HCT116 (cell line): ENCODE measurements around the gene SPEM3. TPM values are rescaled to one million over a fixed set of nuclear protein-coding genes. Genes with fewer than 3 reads are reported as not detected.

Experiments
- ATAC-seq: fragments of 200-7000 bp; cut with Tn5 transposase; 2 replicates; pipeline ENCODE4 v1.9.1; 2020; ENCODE audit warnings: mild to moderate bottlenecking, moderate library complexity
- BruUV-seq: library from RNA; stranded (reverse); fragments of 400-500 nt; replicated peaks from 2 replicates; lab custom pipeline; 2021; lab: Mats Ljungman, UMichigan
- CTCF ChIA-PET: fragments of 300-600 bp; sonication (Branson Sonifier 250); formaldehyde crosslinking; loops from one replicate; lab custom pipeline; 2021; ENCODE audit warnings: antibody characterized with exemption; lab: Charles Lee
- POLR2A ChIA-PET: fragments of 300-600, 350-600 bp; sonication (Branson Sonifier 250); formaldehyde crosslinking; loops from one replicate; lab custom pipeline; 2021; ENCODE audit warnings: antibody characterized with exemption; lab: Charles Lee
- RAD21 ChIA-PET, 2 experiments: fragments of 300-600 bp; sonication (Branson Sonifier 250); formaldehyde crosslinking; loops; one replicate each; lab custom pipeline; 2023; ENCODE audit warnings: low total read pairs in 2 of 2; ENCODE audit not compliant: uncharacterized antibody in 2 of 2, unreplicated experiment in 2 of 2, low non-redundant PET in 1 of 2; lab: Charles Lee
- DNase-seq: peaks from one replicate; pipeline ENCODE4 v3.0.0-alpha.2; 2010; ENCODE audit warnings: low read depth, low spot score
- H2AFZ ChIP-seq: fragments of 200-600 bp; shearing (Covaris generic), sonication (generic); 2 replicates; pipeline ENCODE4 v1.6.1; 2017; ENCODE audit warnings: low read depth, mixed run types, mixed read lengths, antibody characterized with exemption, low read length; ENCODE audit not compliant: poor library complexity, severe bottlenecking
- H3K27ac ChIP-seq: 2 replicates; pipeline ENCODE4 v1.5.1; 2012; ENCODE audit warnings: low read depth, low read length
- H3K27me3 ChIP-seq: fragments of 200-600 bp; sonication (generic); 2 replicates; pipeline ENCODE4 v1.6.1; 2016; ENCODE audit warnings: mixed run types, low read length, mixed read lengths; ENCODE audit not compliant: insufficient read depth
- H3K36me3 ChIP-seq, 2 experiments: fragments of 200-500 bp in 1 of 2; fragments of 200-600 bp in 1 of 2; sonication (Bioruptor generic) in 1 of 2; sonication (generic) in 1 of 2; 2 replicates each; pipeline versions ENCODE4 v1.5.1 to v1.6.1; 2014 to 2016; ENCODE audit warnings: low read length in 2 of 2, inconsistent platforms in 1 of 2, mixed read lengths in 1 of 2, mixed run types in 1 of 2; ENCODE audit not compliant: insufficient read depth in 2 of 2, control insufficient read depth in 1 of 2
- H3K4me1 ChIP-seq, 2 experiments: fragments of 200-600 bp in 1 of 2; sonication (generic) in 1 of 2; 2 replicates each; pipeline versions ENCODE4 v1.5.1 to v1.6.1; 2012 to 2017; ENCODE audit warnings: low read length in 2 of 2, inconsistent platforms in 1 of 2, mild to moderate bottlenecking in 1 of 2, mixed read lengths in 1 of 2, mixed run types in 1 of 2, moderate library complexity in 1 of 2; ENCODE audit not compliant: insufficient read depth in 2 of 2, control insufficient read depth in 1 of 2
- H3K4me2 ChIP-seq: fragments of 200-600 bp; sonication (generic); 2 replicates; pipeline ENCODE4 v1.6.1; 2017; ENCODE audit warnings: mixed run types, low read length, mixed read lengths
- H3K4me3 ChIP-seq, 2 experiments: fragments of 200-600 bp in 1 of 2; sonication (generic) in 1 of 2; replicated peaks in 1 of 2; 2 replicates each; pipeline ENCODE4 v1.5.1; 2011 to 2016; ENCODE audit warnings: low read length in 2 of 2, control low read depth in 1 of 2, low read depth in 1 of 2, mild to moderate bottlenecking in 1 of 2, mixed read lengths in 1 of 2, mixed run types in 1 of 2
- H3K79me2 ChIP-seq: fragments of 200-600 bp; sonication (generic); 2 replicates; pipeline ENCODE4 v1.6.1; 2017; ENCODE audit warnings: mild to moderate bottlenecking, mixed run types, low read length, moderate library complexity, mixed read lengths; ENCODE audit not compliant: insufficient read depth
- H3K9ac ChIP-seq: fragments of 200-600 bp; sonication (generic); 2 replicates; pipeline ENCODE4 v1.6.1; 2016; ENCODE audit warnings: low read length, mixed read lengths
- H3K9me2 ChIP-seq: fragments of 200-600 bp; sonication (generic), shearing (Covaris generic); 2 replicates; pipeline ENCODE4 v1.6.1; 2017; ENCODE audit warnings: mixed run types, mild to moderate bottlenecking, moderate library complexity; ENCODE audit not compliant: insufficient read depth
- H3K9me3 ChIP-seq, 2 experiments: fragments of 200-500 bp in 1 of 2; fragments of 200-600 bp in 1 of 2; sonication (Bioruptor generic) in 1 of 2; sonication (generic) in 1 of 2; 2 replicates each; pipeline ENCODE4 v1.6.1; 2014 to 2017; ENCODE audit warnings: low read length in 2 of 2, mixed read lengths in 2 of 2, inconsistent platforms in 1 of 2, low read depth in 1 of 2, mild to moderate bottlenecking in 1 of 2, mixed run types in 1 of 2, moderate library complexity in 1 of 2; ENCODE audit not compliant: control insufficient read depth in 1 of 2, insufficient read depth in 1 of 2
- H4K20me1 ChIP-seq: fragments of 200-600 bp; sonication (generic), shearing (Covaris generic); 2 replicates; pipeline ENCODE4 v1.6.1; 2017; ENCODE audit warnings: mixed run types, mild to moderate bottlenecking, moderate library complexity; ENCODE audit not compliant: insufficient read depth
- EGR1 ChIP-seq: IDR thresholded peaks from 2 replicates; pipeline ENCODE4 v1.6.1; 2012; ENCODE audit warnings: low read depth
- ELF1 ChIP-seq: IDR thresholded peaks from 2 replicates; pipeline ENCODE4 v1.6.1; 2012; ENCODE audit warnings: low read depth, borderline replicate concordance
- EZH2 ChIP-seq: fragments of 200-600 bp; sonication (generic); IDR thresholded peaks from 2 replicates; pipeline ENCODE4 v1.6.1; 2017; ENCODE audit warnings: antibody characterized with exemption, mixed run types
- SIN3A ChIP-seq: IDR thresholded peaks from 2 replicates; pipeline ENCODE4 v1.6.1; 2012; ENCODE audit warnings: low read depth
- YY1 ChIP-seq: IDR thresholded peaks from 2 replicates; pipeline ENCODE4 v1.6.1; 2011; ENCODE audit warnings: low read length, low read depth, moderate library complexity, mild to moderate bottlenecking; ENCODE audit not compliant: insufficient replicate concordance; ENCODE audit errors: extremely low read depth
- ZFX ChIP-seq: fragments of 450-650 bp; IDR thresholded peaks from 2 replicates; pipeline ENCODE4 v1.6.1; 2017
- intact Hi-C: fragments of 100-400 bp; cut with micrococcal nuclease; formaldehyde crosslinking; loops from 2 replicates; pipeline ENCODE4 v1.10.0; 2022
- total RNA-seq: library from RNA; stranded (reverse); gene quantifications from one replicate; pipeline ENCODE4 v1.2.1, GENCODE V29; 2021; ENCODE audit not compliant: unreplicated experiment
- TF ChIP-seq, protein P1 (sequence below), 3 experiments: fragments of 200-600 bp in 1 of 3; sonication (generic) in 1 of 3; IDR thresholded peaks in 2 of 3; conservative IDR thresholded peaks in 1 of 3; 2 replicates each; pipeline ENCODE4 v1.5.1; 2012 to 2017; ENCODE audit warnings: low read depth in 2 of 3, low read length in 2 of 3, antibody characterized with exemption in 1 of 3, borderline replicate concordance in 1 of 3, control low read depth in 1 of 3, mild to moderate bottlenecking in 1 of 3, mixed read lengths in 1 of 3, mixed run types in 1 of 3, moderate library complexity in 1 of 3; ENCODE audit not compliant: insufficient read depth in 1 of 3
- TF ChIP-seq, protein P2 (sequence below): IDR thresholded peaks from 2 replicates; pipeline ENCODE4 v1.6.1; 2012
- TF ChIP-seq, protein P3 (sequence below): IDR thresholded peaks from 2 replicates; pipeline ENCODE4 v1.6.1; 2012

SPEM3 gene
- total RNA-seq, 1 experiment from 2014 or later: not detected

DNA sequence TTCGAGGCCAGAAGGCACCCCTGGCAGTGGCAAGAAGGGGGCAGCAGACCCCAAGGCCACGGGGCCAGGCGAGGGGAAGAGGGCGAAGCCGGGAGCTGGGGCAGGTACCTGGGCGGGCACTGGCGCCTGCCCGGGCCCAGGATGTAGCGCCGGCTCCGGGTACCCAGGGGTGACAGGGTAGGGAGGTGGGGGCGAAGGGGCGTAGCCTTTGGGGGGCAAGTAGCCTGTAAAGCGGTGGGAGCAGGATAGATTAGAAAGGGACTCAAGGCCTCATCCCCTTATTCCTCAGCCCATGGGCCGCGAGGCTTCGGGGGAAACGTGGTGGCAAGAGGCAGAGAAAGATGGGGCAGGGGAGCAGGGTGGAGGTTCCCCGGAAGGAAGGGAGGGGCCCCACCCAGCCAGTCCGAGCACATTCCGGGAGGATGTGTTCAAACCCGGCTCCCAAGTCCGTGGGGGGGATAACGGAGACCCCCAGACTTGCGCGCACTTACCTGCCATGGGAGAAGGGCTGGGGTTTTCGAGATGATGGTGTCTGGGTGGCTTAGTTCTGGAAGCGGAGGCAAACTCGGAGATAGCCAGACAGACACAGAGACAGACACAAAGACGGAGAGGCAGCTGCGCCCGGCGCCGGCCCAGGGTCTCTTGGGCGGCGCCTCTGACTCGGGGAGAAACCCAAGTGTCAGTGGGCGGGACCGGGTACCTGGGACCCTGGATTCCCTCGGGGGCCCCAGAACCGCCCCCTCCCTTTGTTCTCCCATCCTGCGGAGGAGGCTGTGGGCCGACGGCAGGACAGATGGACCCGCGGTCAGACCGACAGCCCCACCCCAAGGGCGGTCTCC, 34.8 kb upstream of the SPEM3 start:
- Histone ChIP-seq H2AFZ (no peak overlapping the region), H3K27ac (peak overlapping the region; percentile 93), H3K9me2 (no peaks in the 10 kb centered on the region), H3K9me3 (no peaks in the 10 kb centered on the region)
- ChIA-PET RAD21 (interaction anchor here in 1 of 2 experiments (1.0 kb wide), 1 partner anchor 41 kb away, joined by 3 read pairs; the partner anchor contains the start of gene TMEM102), POLR2A (interaction anchor here (0.6 to 1.4 kb wide), 4 partner anchors 8 to 177 kb away, joined by 3 to 22 read pairs (median 4); partner anchors contain the start of genes TMEM256 and TNK1)
- ATAC-seq (peak; percentile 35), DNase-seq (no peak)
- intact Hi-C loops: loop anchor here (1.0 to 5.0 kb wide), 2 partner anchors 37 to 43 kb away; partner anchors contain the start of gene TMEM95
- TF ChIP-seq EGR1: no peak
- TF ChIP-seq EZH2: no peak
- TF ChIP-seq ZFX: no peak
- no peak for TF ChIP-seq SIN3A
- TF ChIP-seq YY1: no peak
- TF ChIP-seq, protein P1, sequence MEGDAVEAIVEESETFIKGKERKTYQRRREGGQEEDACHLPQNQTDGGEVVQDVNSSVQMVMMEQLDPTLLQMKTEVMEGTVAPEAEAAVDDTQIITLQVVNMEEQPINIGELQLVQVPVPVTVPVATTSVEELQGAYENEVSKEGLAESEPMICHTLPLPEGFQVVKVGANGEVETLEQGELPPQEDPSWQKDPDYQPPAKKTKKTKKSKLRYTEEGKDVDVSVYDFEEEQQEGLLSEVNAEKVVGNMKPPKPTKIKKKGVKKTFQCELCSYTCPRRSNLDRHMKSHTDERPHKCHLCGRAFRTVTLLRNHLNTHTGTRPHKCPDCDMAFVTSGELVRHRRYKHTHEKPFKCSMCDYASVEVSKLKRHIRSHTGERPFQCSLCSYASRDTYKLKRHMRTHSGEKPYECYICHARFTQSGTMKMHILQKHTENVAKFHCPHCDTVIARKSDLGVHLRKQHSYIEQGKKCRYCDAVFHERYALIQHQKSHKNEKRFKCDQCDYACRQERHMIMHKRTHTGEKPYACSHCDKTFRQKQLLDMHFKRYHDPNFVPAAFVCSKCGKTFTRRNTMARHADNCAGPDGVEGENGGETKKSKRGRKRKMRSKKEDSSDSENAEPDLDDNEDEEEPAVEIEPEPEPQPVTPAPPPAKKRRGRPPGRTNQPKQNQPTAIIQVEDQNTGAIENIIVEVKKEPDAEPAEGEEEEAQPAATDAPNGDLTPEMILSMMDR (IDR thresholded peaks at IDR 0.05 in 2 of 3, conservative IDR thresholded peaks at IDR 0.05 in 1 of 3; ENCODE audit: borderline replicate concordance in 1 of 3, insufficient read depth in 1 of 3, low read depth in 2 of 3, low read length in 2 of 3): peak in 2 of 3 experiments; percentile 23 to 24; a peak in 2 of 6 replicates
- no peak for TF ChIP-seq ELF1
- TF ChIP-seq, protein P2, sequence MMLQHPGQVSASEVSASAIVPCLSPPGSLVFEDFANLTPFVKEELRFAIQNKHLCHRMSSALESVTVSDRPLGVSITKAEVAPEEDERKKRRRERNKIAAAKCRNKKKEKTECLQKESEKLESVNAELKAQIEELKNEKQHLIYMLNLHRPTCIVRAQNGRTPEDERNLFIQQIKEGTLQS: no peak
- TF ChIP-seq, protein P3, sequence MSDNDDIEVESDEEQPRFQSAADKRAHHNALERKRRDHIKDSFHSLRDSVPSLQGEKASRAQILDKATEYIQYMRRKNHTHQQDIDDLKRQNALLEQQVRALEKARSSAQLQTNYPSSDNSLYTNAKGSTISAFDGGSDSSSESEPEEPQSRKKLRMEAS: peak; percentile 36; the same call in 1 of the 2 replicates
- TF ChIP-seq, all 23 proteins: peak for 2
- Histone ChIP-seq H3K4me2 (peak overlapping the region; percentile 97), H4K20me1 (no peaks in the 10 kb centered on the region), H3K79me2 (0 out of 2 replicates have a peak, but pooled peaks cover 7% of the 10 kb centered on the region), H3K36me3 (peaks cover 10 to 17% of the 10 kb centered on the region in 2 experiments; a peak in 3 of 4 replicates), H3K4me3 (peak overlapping the region; percentile 58 to 84), H3K9ac (peak overlapping the region; percentile 75), H3K27me3 (no peaks in the 10 kb centered on the region), H3K4me1 (peaks cover 7 to 22% of the 10 kb centered on the region in 2 experiments; a peak in 3 of 4 replicates)
- BruUV-seq: TSS peak; percentile 38
- CTCF ChIA-PET: interaction anchor here (0.6 to 1.8 kb wide), 4 partner anchors 10 to 167 kb away, joined by 3 to 9 read pairs (median 6); partner anchors contain the start of genes TMEM256 and TNK1
